Spinal cord (tissue), 10 donors: ENCODE results near the gene SOX3. TPM values are rescaled to one million over a fixed set of nuclear protein-coding genes. Genes with fewer than 3 reads are reported as not detected.

Experiments
- DNase-seq, 6 donors: peaks; one replicate each; pipeline versions ENCODE4 v3.0.0 to v3.0.0-alpha.2; 2013 to 2015; ENCODE audit warnings: low spot score in 6 of 6, low read depth in 4 of 6
- H3K27ac ChIP-seq: one replicate; pipeline ENCODE4 v1.5.1; 2013; ENCODE audit warnings: low read depth, low read length, control low read depth
- H3K27me3 ChIP-seq: one replicate; pipeline ENCODE4 v1.6.1; 2013; ENCODE audit warnings: low read length; ENCODE audit not compliant: control insufficient read depth, insufficient read depth
- H3K36me3 ChIP-seq: one replicate; pipeline ENCODE4 v1.6.1; 2013; ENCODE audit warnings: low read length; ENCODE audit not compliant: control insufficient read depth, insufficient read depth
- H3K4me1 ChIP-seq: one replicate; pipeline ENCODE4 v1.6.1; 2013; ENCODE audit warnings: low read length; ENCODE audit not compliant: control insufficient read depth, insufficient read depth
- H3K4me3 ChIP-seq: one replicate; pipeline ENCODE4 v1.5.1; 2013; ENCODE audit warnings: low read depth, low read length, control low read depth
- H3K9me3 ChIP-seq: one replicate; pipeline ENCODE4 v1.6.1; 2013; ENCODE audit warnings: low read length; ENCODE audit not compliant: control insufficient read depth, insufficient read depth
- WGBS: methylation state at CpG from one replicate; pipeline ENCODE4 v1.1.5; 2013; ENCODE audit warnings: missing lambda C conversion rate; ENCODE audit not compliant: insufficient coverage; 5-methylcytosine and 5-hydroxymethylcytosine counted together
- polyA plus RNA-seq, 2 donors: library from polyadenylated mRNA; unstranded; fragments of 120-200 nt; gene quantifications; one replicate each; pipeline ENCODE4 v1.2.1, GENCODE V29; 2013; ENCODE audit not compliant: insufficient read length in 2 of 2
- total RNA-seq, 2 donors: library from RNA; depleted of rRNA in 1 of 2; stranded (reverse); fragments of 120-200 nt in 1 of 2; fragments of >200 nt in 1 of 2; gene quantifications; one replicate each; pipeline versions ENCODE4 v1.2.3 to v1.2.4, GENCODE V29; 2013 to 2014
- donor health status: healthy.

SOX3 gene
- total and polyA plus RNA-seq, 4 donors: 2.1 to 4.5 (median 3.4) TPM

DNA sequence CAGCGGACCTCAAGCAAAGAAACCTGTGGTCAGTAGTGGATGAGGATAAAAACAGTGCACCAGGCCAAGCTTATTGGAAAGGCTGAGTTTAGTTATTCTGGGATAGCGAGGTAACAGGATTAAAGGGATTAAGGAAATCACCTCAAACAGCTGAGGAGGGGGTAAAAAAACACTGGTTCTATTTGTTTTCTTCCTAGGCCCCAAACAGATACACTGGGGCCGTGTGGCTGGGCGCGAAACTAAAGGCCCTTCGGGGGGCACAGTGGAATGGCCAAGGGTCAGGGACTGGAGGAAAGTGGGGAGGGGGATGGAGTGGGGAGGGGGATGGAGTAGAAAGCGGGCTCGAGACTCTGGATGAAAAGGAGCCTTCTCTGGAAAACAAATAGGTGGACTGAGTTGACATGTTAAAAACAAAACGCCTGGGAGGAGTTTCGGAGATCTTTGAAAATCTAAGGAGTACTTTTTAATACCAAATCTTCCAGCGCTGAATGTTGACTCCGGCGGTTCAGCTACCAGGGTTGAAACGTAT lies 2.9 kb downstream of the SOX3 start:
- peak in 1 of 6 donors; percentile 1 for DNase-seq
- WGBS: 26% methylated on average over 8 of the region's 14 CpGs
- Histone ChIP-seq H3K9me3 (no peaks in the 10 kb centered on the region), H3K27me3 (peaks cover 65% of the 10 kb centered on the region), H3K4me1 (peaks cover 30% of the 10 kb centered on the region), H3K27ac (no peak overlapping the region), H3K36me3 (no peaks in the 10 kb centered on the region), H3K4me3 (peak overlapping the region; percentile 45)

DNA sequence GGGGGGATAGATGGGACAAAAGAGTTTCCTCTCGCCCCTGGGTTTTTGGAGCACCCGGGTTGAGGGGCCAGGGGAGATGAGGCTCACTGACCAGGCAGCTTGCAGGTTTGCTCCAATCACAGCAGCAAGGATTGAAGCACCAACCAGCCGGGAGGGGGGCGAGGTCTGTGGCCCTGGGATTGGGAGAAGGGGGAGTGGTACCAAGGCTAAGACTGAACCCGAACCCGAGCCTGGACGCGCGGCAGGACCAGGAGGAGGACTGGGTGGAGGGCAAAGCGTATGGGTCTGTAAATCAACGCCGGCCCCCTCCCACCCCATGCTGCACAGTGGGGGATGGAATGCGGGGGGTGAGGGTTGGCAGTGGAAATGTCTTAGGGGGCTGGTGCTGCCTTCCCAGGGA lies 3.5 kb downstream of the SOX3 start:
- Histone ChIP-seq H3K27me3 (peaks cover 58% of the 10 kb centered on the region), H3K9me3 (no peaks in the 10 kb centered on the region), H3K27ac (no peak overlapping the region), H3K36me3 (no peaks in the 10 kb centered on the region), H3K4me1 (peaks cover 23% of the 10 kb centered on the region), H3K4me3 (no peak overlapping the region)
- no peak for DNase-seq
- WGBS: 31% methylated on average over 8 of the region's 13 CpGs

DNA sequence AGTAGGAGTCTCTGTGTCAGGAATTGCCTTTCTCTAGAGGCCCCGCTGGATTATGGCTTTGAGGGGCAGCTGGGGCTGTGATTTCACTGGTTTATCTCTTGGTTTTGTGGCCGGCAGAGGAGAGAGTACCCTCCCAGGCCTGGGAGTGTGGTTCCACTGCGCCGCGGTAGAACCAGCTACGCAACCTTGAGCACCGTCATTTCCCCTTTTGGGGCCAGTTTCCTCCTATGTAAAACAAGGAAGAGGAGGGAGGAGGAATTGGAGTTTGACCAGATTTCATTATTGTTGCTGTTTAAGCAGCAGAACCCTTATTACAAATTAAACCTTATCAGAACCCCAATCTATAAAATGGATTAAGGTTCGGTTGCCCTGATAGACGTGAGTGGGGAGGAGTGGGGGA lies 4.4 kb downstream of the SOX3 start:
- no peak overlapping the region for H3K27ac ChIP-seq
- H3K4me3 ChIP-seq: no peak overlapping the region
- DNase-seq: no peak
- peaks cover 50% of the 10 kb centered on the region for H3K27me3 ChIP-seq
- no peaks in the 10 kb centered on the region for H3K9me3 ChIP-seq
- H3K4me1 ChIP-seq: peaks cover 14% of the 10 kb centered on the region
- no peaks in the 10 kb centered on the region for H3K36me3 ChIP-seq
- 51% methylated on average over 5 of the region's 9 CpGs for WGBS

DNA sequence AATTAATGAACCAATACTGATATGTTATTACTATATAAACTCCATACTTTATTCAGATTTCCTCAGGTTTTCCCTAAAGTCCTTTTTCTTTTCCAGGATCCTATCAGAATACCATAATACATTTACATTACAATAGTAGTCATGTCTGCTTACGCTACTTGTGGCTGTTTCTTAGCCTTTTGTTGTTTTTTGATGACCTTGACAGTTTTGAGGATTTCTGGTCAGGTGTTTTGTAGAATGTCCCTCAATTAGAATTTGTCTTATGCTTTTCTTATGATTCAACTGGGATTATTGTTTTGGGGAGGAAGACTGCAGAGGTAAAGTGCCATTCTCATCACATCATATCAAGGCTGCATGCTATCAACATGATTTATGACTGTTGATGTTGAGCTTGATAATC lies 9.1 kb downstream of the SOX3 start:
- H3K36me3 ChIP-seq: no peaks in the 10 kb centered on the region
- no peak overlapping the region for H3K27ac ChIP-seq
- WGBS: no CpG with 5 or more reads among the region's 1 CpG
- no peak for DNase-seq
- no peaks in the 10 kb centered on the region for H3K4me1 ChIP-seq
- H3K9me3 ChIP-seq: no peaks in the 10 kb centered on the region
- peaks cover 12% of the 10 kb centered on the region for H3K27me3 ChIP-seq
- H3K4me3 ChIP-seq: no peak overlapping the region

DNA sequence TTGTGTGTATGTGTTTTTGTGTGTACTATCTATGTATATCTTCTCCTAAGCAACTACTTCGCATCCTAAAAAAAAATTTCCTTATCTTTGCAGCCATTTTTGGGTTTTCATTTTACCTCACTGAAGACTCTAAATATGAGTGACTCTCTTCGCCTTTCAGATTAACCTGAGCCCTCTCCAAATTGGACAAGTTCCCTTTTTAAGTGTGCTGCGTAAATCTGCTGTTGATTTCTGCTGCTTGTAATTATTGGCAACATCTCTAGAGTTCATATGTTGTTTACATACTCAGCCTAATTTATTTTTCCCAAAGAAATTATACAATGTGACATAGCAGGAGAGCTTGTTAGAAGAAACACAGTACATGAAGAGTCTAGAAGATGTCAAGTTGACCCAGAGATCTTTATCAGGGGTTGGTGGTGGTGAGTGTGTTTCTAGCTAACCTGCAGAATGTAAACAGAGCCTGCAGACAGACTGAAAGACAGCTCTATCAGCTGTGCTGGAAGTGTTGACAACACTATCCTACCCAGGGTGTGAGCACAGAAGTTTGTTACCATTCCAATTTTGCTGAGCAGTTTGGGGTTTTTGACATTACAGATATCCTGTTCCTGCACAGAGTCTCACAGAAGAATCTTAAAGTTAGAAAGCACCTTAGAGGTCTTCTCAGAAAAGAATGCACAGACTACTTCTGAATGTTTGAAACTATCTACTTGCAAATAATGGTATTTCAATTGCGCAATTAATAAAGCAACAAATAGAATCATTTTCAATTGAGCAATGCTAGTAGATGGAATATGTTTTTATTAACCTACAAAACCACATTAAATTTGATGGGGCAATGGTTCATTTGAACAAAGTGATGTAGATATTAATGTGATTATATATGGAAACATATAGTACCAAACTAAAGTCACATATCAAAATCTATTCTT lies 12.5 kb downstream of the SOX3 start:
- no peaks in the 10 kb centered on the region for H3K36me3 ChIP-seq
- WGBS: 67% methylated on average over 1 of the region's 4 CpGs
- no peak overlapping the region for H3K27ac ChIP-seq
- H3K4me3 ChIP-seq: no peak overlapping the region
- no peaks in the 10 kb centered on the region for H3K27me3 ChIP-seq
- peak in 1 of 6 donors; percentile 39 for DNase-seq
- H3K4me1 ChIP-seq: no peaks in the 10 kb centered on the region
- no peaks in the 10 kb centered on the region for H3K9me3 ChIP-seq

DNA sequence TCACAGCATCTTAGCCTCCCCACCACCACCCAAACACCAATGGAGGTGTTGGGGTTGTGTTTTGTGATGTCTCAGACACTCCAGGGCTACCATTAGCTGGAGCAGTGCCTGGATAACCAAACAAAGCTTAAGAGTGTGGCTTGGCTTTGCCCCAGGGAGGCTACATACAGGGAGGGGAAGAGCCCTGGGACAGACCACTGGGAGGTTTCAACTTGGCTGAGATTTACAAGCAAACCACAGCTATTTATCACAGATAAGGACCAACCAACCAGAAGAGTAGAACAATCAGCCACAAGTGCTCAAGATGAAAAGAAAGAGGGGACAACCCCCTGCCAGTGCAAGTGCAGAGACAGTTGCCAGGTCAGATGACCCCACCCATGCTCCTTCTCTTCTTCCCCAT lies 24.1 kb downstream of the SOX3 start:
- H3K4me3 ChIP-seq: no peak overlapping the region
- no peaks in the 10 kb centered on the region for H3K27me3 ChIP-seq
- H3K36me3 ChIP-seq: no peaks in the 10 kb centered on the region
- no peak overlapping the region for H3K27ac ChIP-seq
- H3K4me1 ChIP-seq: no peaks in the 10 kb centered on the region
- DNase-seq: no peak
- no peaks in the 10 kb centered on the region for H3K9me3 ChIP-seq

DNA sequence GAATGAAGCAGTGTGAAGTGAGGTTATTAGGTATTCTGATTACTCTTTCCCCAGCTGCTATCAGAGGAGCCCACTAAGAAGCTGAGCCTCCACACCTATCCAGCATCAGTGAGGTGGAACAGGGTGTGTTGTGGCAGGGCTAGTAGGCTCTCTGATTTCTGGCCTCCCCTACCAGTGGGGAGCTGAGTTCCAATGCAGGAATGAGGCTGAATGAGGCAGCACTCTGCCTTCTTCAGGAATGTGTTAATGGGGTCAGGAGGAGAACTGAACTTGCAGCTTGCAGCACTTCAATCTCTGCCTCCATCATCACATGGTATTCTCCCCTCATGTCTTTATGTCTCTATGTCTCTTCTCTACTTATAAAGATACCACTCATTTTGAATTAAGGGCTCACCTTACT lies 26.9 kb downstream of the SOX3 start:
- no peak for DNase-seq
- no peaks in the 10 kb centered on the region for H3K36me3 ChIP-seq
- H3K4me1 ChIP-seq: no peaks in the 10 kb centered on the region
- H3K4me3 ChIP-seq: no peak overlapping the region
- H3K27ac ChIP-seq: no peak overlapping the region
- no peaks in the 10 kb centered on the region for H3K27me3 ChIP-seq
- peaks cover 2% of the 10 kb centered on the region for H3K9me3 ChIP-seq

DNA sequence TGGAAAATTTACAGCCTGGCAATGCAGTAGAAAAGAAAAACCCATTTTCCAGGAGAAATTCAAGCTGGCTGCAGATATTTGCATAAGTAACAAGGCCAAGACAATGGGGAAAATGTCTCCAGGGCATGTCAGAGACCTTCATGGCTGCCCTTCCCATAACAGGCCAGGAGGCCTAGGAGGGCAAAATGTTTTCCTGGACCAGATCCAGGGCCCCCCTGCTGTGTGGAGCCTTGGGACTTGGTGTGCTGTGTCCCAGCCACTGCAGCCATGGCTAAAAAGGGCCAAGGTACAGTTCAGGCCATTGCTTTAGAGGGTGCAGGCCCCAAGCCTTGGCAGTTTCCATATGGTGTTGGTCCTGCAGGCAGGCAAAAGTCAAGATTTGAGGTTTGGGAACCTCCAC lies 29.8 kb downstream of the SOX3 start:
- H3K27ac ChIP-seq: no peak overlapping the region
- no peaks in the 10 kb centered on the region for H3K4me1 ChIP-seq
- no peak overlapping the region for H3K4me3 ChIP-seq
- H3K36me3 ChIP-seq: no peaks in the 10 kb centered on the region
- H3K9me3 ChIP-seq: peaks cover 2% of the 10 kb centered on the region
- no peaks in the 10 kb centered on the region for H3K27me3 ChIP-seq
- DNase-seq: no peak

DNA sequence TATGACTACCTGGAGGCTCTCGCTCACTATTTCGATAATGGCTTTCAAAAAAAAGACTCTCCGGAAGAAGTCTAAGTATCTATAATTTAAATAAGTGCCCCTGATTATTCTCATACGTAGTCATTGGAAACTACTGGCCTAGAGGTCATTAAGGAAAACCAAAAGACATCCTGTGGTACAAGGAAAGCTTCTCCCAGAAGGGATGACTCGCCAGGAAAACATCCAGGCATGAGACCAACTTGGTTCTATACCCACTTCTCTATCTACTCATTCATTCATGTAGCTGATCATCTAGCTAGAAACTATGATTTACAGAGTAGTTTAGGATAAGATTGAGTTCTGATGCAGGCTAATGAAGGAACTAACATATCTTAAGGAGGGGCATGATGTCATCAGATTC lies 37.7 kb downstream of the SOX3 start:
- Histone ChIP-seq H3K4me3 (no peak overlapping the region), H3K36me3 (no peaks in the 10 kb centered on the region), H3K27me3 (no peaks in the 10 kb centered on the region), H3K27ac (no peak overlapping the region), H3K4me1 (no peaks in the 10 kb centered on the region), H3K9me3 (no peaks in the 10 kb centered on the region)
- DNase-seq: no peak
- WGBS: no CpG with 5 or more reads among the region's 5 CpGs
